K562 (cell line): ENCODE data around the gene DGCR8. TPM values are rescaled to one million over a fixed set of nuclear protein-coding genes. Genes with fewer than 3 reads are reported as not detected.

Experiments used
- ATAC-seq: fragments of 200-7000 bp; cut with Tn5 transposase; 3 replicates; pipeline ENCODE4 v1.9.1; 2020; ENCODE audit warnings: moderate library complexity
- BruUV-seq: library from RNA; stranded (reverse); fragments of 400-500 nt; replicated peaks from 2 replicates; lab custom pipeline; 2021; lab: Mats Ljungman, UMichigan
- CTCF ChIA-PET: fragments of 300-600 bp; formaldehyde crosslinking; extraction: SDS; loops from one replicate; lab custom pipeline; 2021; ENCODE audit warnings: low intra/inter-chr PET ratio; lab: Yijun Ruan, JAX
- POLR2A ChIA-PET: fragments of 300-600, 350-650 bp; sonication (Branson Sonifier 250); formaldehyde crosslinking; extraction: SDS; loops from one replicate; lab custom pipeline; 2021; ENCODE audit warnings: antibody characterized with exemption, inconsistent platforms; lab: Yijun Ruan, JAX
- DNase-seq, 4 experiments: peaks; one replicate each; pipeline versions ENCODE4 v3.0.0 to v3.0.0-alpha.2; 2011 to 2018; ENCODE audit warnings: low spot score in 3 of 4, mixed read lengths in 3 of 4; ENCODE audit errors: extremely low read depth in 1 of 4
- FAIRE-seq: peaks from 2 replicates; lab custom pipeline; 2011; peaks lifted over from hg19 to GRCh38; lab: Jason Lieb, UNC
- H2AFZ ChIP-seq: 2 replicates; pipeline ENCODE4 v1.6.0; 2011; ENCODE audit warnings: low read depth, low read length, control low read depth, inconsistent platforms
- H3K27ac ChIP-seq: fragments of 200-600 bp; 3 replicates; pipeline ENCODE4 v1.8.0; 2011; ENCODE audit warnings: low read depth, mild to moderate bottlenecking, control low read depth, inconsistent platforms, low read length, moderate library complexity, mixed read lengths; ENCODE audit errors: extremely low read depth
- H3K27me3 ChIP-seq, 2 experiments: fragments of 300-600 bp in 1 of 2; 2 replicates in 1 of 2; 3 replicates in 1 of 2; pipeline versions ENCODE4 v1.6.0 to v1.8.0; 2011; ENCODE audit warnings: inconsistent platforms in 2 of 2, low read length in 2 of 2, mild to moderate bottlenecking in 1 of 2, mixed read lengths in 1 of 2, moderate library complexity in 1 of 2; ENCODE audit not compliant: control insufficient read depth in 2 of 2, insufficient read depth in 2 of 2
- H3K36me3 ChIP-seq: fragments of 300-600 bp; 3 replicates; pipeline ENCODE4 v1.8.0; 2011; ENCODE audit warnings: mild to moderate bottlenecking, low read length, inconsistent platforms; ENCODE audit not compliant: control insufficient read depth, insufficient read depth
- H3K4me1 ChIP-seq, 2 experiments: fragments of 200-600 bp in 1 of 2; replicated peaks in 1 of 2; 2 replicates in 1 of 2; 3 replicates in 1 of 2; pipeline versions ENCODE4 v1.5.1 to v1.8.0; 2011; ENCODE audit warnings: inconsistent platforms in 2 of 2, low read length in 2 of 2, mild to moderate bottlenecking in 1 of 2, mixed read lengths in 1 of 2, moderate library complexity in 1 of 2; ENCODE audit not compliant: control insufficient read depth in 2 of 2, insufficient read depth in 2 of 2
- H3K4me2 ChIP-seq: 2 replicates; pipeline ENCODE4 v1.6.1; 2011; ENCODE audit warnings: low read length, control low read depth, inconsistent platforms, mixed read lengths; ENCODE audit not compliant: insufficient read depth
- H3K4me3 ChIP-seq: fragments of 200-600 bp; sonication (generic), shearing (Covaris generic); 2 replicates; pipeline ENCODE4 v1.5.1; 2016; ENCODE audit warnings: control low read depth, inconsistent platforms
- H3K79me2 ChIP-seq: fragments of 200-600 bp; 3 replicates; pipeline ENCODE4 v1.8.0; 2011; ENCODE audit warnings: low read length, inconsistent platforms; ENCODE audit not compliant: control insufficient read depth, insufficient read depth
- H3K9ac ChIP-seq, 2 experiments: 2 replicates each; pipeline versions ENCODE4 v1.6.0 to v1.6.1; 2011; ENCODE audit warnings: low read depth in 2 of 2, low read length in 2 of 2, control low read depth in 1 of 2, inconsistent platforms in 1 of 2, mild to moderate bottlenecking in 1 of 2, mixed read lengths in 1 of 2; ENCODE audit not compliant: insufficient read depth in 1 of 2
- H3K9me1 ChIP-seq: one replicate; pipeline ENCODE4 v1.6.0; 2011; ENCODE audit warnings: inconsistent platforms, mild to moderate bottlenecking, low read length, moderate library complexity; ENCODE audit not compliant: control insufficient read depth, insufficient read depth
- H3K9me3 ChIP-seq: replicated peaks from 2 replicates; pipeline ENCODE4 v1.5.1; 2011; ENCODE audit warnings: low read depth, low read length, inconsistent platforms; ENCODE audit not compliant: control insufficient read depth, insufficient read depth
- H4K20me1 ChIP-seq: replicated peaks from 2 replicates; pipeline ENCODE4 v1.6.1; 2011; ENCODE audit warnings: low read length, inconsistent platforms, mixed read lengths; ENCODE audit not compliant: control insufficient read depth, insufficient read depth
- CBFA2T3 ChIP-seq: fragments of 450-650 bp; IDR thresholded peaks from 2 replicates; pipeline ENCODE4 v1.6.1; 2017
- HDAC2 ChIP-seq: fragments of 450-650 bp; IDR thresholded peaks from 2 replicates; pipeline ENCODE4 v1.6.1; 2016; ENCODE audit warnings: mild to moderate bottlenecking
- HMBOX1 ChIP-seq: sonication (generic); IDR thresholded peaks from 2 replicates; pipeline ENCODE4 v1.6.1; 2016
- HNRNPK ChIP-seq: fragments of 200-400 bp; formaldehyde crosslinking; IDR thresholded peaks from one replicate; pipeline ENCODE4 v1.6.1; 2018; ENCODE audit warnings: mild to moderate bottlenecking, low read depth, low read length; ENCODE audit not compliant: poor library complexity, severe bottlenecking
- KLF10 ChIP-seq: fragments of 250-450 bp; sonication (Bioruptor Pico); IDR thresholded peaks from 2 replicates; pipeline ENCODE4 v1.6.1; 2021; ENCODE audit warnings: matching md5 sums
- POLR2AphosphoS2 ChIP-seq: IDR thresholded peaks from 2 replicates; pipeline ENCODE4 v1.6.1; 2012; ENCODE audit warnings: low read length, improper control_type of control experiment
- POLR2G ChIP-seq: fragments of 200-400 bp; formaldehyde crosslinking; IDR thresholded peaks from 2 replicates; pipeline ENCODE4 v1.6.1; 2017; ENCODE audit warnings: low read depth, mild to moderate bottlenecking, antibody characterized with exemption, low read length, moderate library complexity
- RBFOX2 ChIP-seq: fragments of 200-400 bp; formaldehyde crosslinking; IDR thresholded peaks from 2 replicates; pipeline ENCODE4 v1.6.1; 2017; ENCODE audit warnings: low read depth, mild to moderate bottlenecking, low read length, moderate library complexity
- RBM17 ChIP-seq: fragments of 200-400 bp; formaldehyde crosslinking; IDR thresholded peaks from 2 replicates; pipeline ENCODE4 v1.6.1; 2017; ENCODE audit warnings: low read depth, mild to moderate bottlenecking, low read length, borderline replicate concordance
- ZBTB7A ChIP-seq: IDR thresholded peaks from 2 replicates; pipeline ENCODE4 v1.6.1; 2011; ENCODE audit warnings: low read depth, mild to moderate bottlenecking, low read length, moderate library complexity, borderline replicate concordance; ENCODE audit not compliant: control insufficient read depth
- ZNF586 ChIP-seq: fragments of 450-650 bp; formaldehyde crosslinking; conservative IDR thresholded peaks from 2 replicates; pipeline ENCODE4 v1.4.0; 2020; ENCODE audit warnings: mild to moderate bottlenecking, moderate library complexity
- WGBS: fragments of 100-300 bp; shearing (Covaris generic); methylation state at CpG from one replicate; pipeline ENCODE4 v1.1.6; 2016; ENCODE audit warnings: low coverage, mixed read lengths; ENCODE audit not compliant: insufficient coverage; ENCODE audit errors: missing lambda C conversion rate; 5-methylcytosine and 5-hydroxymethylcytosine counted together
- in situ Hi-C: fragments of 300-500 bp; cut with MboI; formaldehyde crosslinking; loops from 4 replicates; pipeline ENCODE4 v1.15.0; 2018; ENCODE audit warnings: inconsistent platforms, mixed read lengths
- intact Hi-C: fragments of 100-400 bp; cut with micrococcal nuclease; formaldehyde crosslinking; loops from 2 replicates; pipeline ENCODE4 v1.14.2; 2022
- polyA plus RNA-seq, 8 experiments: library from polyadenylated mRNA; depleted of rRNA in 4 of 8; stranded (reverse) in 5 of 8; unstranded in 3 of 8; fragments of >200 nt; fragmentation: Nextera tagmentation in 2 of 8; fragmentation: Illumina TruSeq in 1 of 8; extraction: Ambion mirVana in 2 of 8; extraction: Trizol in 1 of 8; gene quantifications; 2 replicates each; pipeline versions ENCODE4 v1.2.1 to v1.2.3, GENCODE V29; 2011 to 2014; ENCODE audit warnings: inconsistent platforms in 1 of 8, missing spikeins in 1 of 8
- total RNA-seq, 7 experiments: library from RNA; depleted of rRNA in 6 of 7; stranded (reverse); fragments of >200 nt in 6 of 7; fragmentation: Illumina TruSeq in 2 of 7; extraction: Trizol in 2 of 7; gene quantifications; 2 replicates each; pipeline versions ENCODE4 v1.2.1 to v1.2.3, GENCODE V29; 2011 to 2021; ENCODE audit warnings: low replicate concordance in 1 of 7
- TF ChIP-seq, protein P1 (sequence below): fragments of 450-650 bp; IDR thresholded peaks from 2 replicates; pipeline ENCODE4 v1.6.1; 2016; ENCODE audit warnings: antibody characterized with exemption
- TF ChIP-seq, protein P2 (sequence below): sonication (generic); formaldehyde crosslinking; IDR thresholded peaks from 2 replicates; pipeline ENCODE4 v1.8.1; 2023; ENCODE audit warnings: mild to moderate bottlenecking, missing genetic modification reagents
- TF ChIP-seq, protein P3 (sequence below): sonication (generic); formaldehyde crosslinking; IDR thresholded peaks from 2 replicates; pipeline ENCODE4 v1.9.0; 2022; ENCODE audit warnings: mild to moderate bottlenecking, missing genetic modification reagents

DGCR8 gene
- total and polyA plus RNA-seq, 9 of the 15 experiments (the other 6 are each of a cell fraction or from before 2014, with no cell fraction given): 5.9 to 144 (median 80.1) TPM

DNA sequence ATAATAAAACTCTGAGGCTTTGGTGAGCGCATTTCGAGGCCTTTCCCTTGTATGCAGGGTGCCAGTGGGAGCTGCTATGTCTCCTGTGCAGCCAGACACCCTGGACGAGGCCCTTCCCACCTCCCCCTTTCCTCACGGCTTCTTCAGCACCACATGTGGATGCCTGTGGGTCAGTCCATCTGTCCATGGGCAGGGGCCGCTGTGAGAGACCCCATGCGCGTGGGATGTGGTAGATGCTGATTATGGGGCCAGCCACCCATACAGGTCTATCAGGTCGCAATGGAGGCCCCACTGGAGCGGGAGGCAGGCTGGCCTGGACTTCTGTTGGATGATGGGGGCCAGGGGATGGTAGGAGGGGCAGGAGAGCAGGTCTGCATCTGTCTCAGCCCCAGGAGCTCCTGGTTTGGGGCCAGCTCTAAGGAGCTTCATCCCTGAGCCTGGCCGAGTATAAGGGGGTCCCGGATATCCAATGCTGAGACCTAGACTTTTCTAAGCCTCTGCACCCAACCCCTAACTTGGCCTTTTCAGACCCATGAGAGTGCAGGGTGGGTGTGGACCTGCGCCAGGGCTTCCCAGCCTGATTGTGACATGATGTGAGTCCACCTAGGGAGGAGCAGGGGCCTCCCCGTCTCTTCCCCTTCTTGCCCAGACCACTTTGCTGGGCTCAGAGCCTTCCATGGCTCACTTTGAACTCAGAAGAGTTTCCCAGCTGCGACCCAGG, 14.0 kb upstream of the DGCR8 start (continued):
- TF ChIP-seq RBM17: no peak

DNA sequence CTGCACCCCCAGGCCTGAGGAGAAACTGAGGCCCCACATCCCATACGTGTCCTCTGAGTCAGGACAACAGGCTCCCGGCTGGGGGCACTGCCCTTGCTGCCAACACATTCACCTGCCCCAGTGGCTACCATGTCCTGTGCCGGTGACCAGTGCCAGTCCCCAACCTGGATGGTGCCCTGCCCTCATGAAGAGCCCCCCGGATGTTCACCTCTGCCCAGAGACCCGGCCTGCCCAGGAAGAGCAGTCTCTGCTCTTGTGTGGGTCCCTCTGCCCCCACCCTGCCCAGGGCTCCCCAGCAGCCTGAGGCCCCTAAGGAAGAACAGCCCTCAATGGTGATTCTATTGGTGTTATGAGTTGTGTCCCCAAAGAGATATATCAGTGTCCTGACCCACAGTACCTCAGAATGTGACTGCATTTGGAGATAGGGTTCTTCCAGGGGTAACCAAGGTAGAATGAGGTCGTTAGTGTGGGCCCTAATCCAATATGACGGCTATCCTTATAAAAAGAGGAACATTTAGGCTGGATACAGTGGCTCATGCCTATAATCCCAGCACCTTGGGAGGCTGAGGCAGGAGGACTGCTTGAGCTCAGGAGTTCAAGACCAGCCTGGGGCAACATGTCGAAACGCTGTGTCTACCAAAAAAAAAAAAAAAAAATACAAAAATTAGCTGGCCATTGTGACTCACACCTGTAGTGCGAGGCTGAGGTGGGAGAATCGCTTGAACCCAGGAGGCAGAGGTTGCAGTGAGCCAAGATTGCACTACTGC, 13.2 kb upstream of the DGCR8 start:
- Histone ChIP-seq H3K36me3 (peaks cover 33% of the 10 kb centered on the region; the same call in 2 of the 3 replicates), H3K9ac (peak overlapping the region in 1 of 2 experiments; percentile 83; a peak in 2 of 4 replicates), H3K4me1 (peaks cover 23 to 55% of the 10 kb centered on the region in 2 experiments), H3K4me3 (no peak overlapping the region), H3K27ac (no peak overlapping the region), H3K79me2 (no peaks in the 10 kb centered on the region), H4K20me1 (0 out of 2 replicates have a peak, but pooled peaks cover 12% of the 10 kb centered on the region), H3K27me3 (no peaks in the 10 kb centered on the region), H3K9me3 (no peaks in the 10 kb centered on the region), H2AFZ (no peak overlapping the region), H3K9me1 (peaks cover 5% of the 10 kb centered on the region), H3K4me2 (no peak overlapping the region)
- DNase-seq: no peak
- CTCF ChIA-PET: no interaction called here
- 70% methylated on average over 11 of the region's 11 CpGs for WGBS
- no TSS peak for BruUV-seq
- intact Hi-C loops (no loop called here), in situ Hi-C loops (no loop called here)
- POLR2A ChIA-PET: interaction anchor here (0.6 to 7.0 kb wide), 5 partner anchors 6 to 24 kb away, joined by 3 to 77 read pairs (median 6); no protein-coding TSS in a partner anchor
- FAIRE-seq: no peak
- no peak for ATAC-seq
- TF ChIP-seq POLR2AphosphoS2: peak; percentile 80; the same call in 1 of the 2 replicates
- TF ChIP-seq ZBTB7A: 0 out of 2 replicates have a peak, but pooled peaks have one; percentile 31
- TF ChIP-seq POLR2G: peak; percentile 45; the same call in 1 of the 2 replicates
- TF ChIP-seq RBFOX2: peak; percentile 22; the same call in 1 of the 2 replicates
- TF ChIP-seq HMBOX1: no peak
- TF ChIP-seq, protein P1, sequence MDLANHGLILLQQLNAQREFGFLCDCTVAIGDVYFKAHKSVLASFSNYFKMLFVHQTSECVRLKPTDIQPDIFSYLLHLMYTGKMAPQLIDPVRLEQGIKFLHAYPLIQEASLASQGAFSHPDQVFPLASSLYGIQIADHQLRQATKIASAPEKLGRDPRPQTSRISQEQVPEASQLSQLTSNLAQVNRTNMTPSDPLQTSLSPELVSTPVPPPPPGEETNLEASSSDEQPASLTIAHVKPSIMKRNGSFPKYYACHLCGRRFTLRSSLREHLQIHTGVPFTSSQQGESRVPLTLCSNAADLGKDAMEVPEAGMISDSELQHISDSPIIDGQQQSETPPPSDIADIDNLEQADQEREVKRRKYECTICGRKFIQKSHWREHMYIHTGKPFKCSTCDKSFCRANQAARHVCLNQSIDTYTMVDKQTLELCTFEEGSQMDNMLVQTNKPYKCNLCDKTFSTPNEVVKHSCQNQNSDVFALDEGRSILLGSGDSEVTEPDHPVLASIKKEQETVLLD: no peak
- TF ChIP-seq, protein P2, sequence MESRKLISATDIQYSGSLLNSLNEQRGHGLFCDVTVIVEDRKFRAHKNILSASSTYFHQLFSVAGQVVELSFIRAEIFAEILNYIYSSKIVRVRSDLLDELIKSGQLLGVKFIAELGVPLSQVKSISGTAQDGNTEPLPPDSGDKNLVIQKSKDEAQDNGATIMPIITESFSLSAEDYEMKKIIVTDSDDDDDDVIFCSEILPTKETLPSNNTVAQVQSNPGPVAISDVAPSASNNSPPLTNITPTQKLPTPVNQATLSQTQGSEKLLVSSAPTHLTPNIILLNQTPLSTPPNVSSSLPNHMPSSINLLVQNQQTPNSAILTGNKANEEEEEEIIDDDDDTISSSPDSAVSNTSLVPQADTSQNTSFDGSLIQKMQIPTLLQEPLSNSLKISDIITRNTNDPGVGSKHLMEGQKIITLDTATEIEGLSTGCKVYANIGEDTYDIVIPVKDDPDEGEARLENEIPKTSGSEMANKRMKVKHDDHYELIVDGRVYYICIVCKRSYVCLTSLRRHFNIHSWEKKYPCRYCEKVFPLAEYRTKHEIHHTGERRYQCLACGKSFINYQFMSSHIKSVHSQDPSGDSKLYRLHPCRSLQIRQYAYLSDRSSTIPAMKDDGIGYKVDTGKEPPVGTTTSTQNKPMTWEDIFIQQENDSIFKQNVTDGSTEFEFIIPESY: no peak
- peak; percentile 70; the same call in 1 of the 2 replicates for TF ChIP-seq KLF10
- TF ChIP-seq, protein P3, sequence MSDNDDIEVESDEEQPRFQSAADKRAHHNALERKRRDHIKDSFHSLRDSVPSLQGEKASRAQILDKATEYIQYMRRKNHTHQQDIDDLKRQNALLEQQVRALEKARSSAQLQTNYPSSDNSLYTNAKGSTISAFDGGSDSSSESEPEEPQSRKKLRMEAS (CRISPR knock-in tag): no peak
- no peak for TF ChIP-seq CBFA2T3
- TF ChIP-seq HDAC2: no peak
- TF ChIP-seq HNRNPK: no peak
- TF ChIP-seq ZNF586: no peak
